GM18867 (cell line): Measurements from ENCODE around the gene GINS2.

Experiments used
- ATAC-seq: cut with Tn5 transposase; IDR thresholded peaks from one replicate; pipeline ENCODE4 v1.9.1; 2021; ENCODE audit warnings: mild to moderate bottlenecking, moderate library complexity; ENCODE audit not compliant: unreplicated experiment

Gene GINS2

DNA sequence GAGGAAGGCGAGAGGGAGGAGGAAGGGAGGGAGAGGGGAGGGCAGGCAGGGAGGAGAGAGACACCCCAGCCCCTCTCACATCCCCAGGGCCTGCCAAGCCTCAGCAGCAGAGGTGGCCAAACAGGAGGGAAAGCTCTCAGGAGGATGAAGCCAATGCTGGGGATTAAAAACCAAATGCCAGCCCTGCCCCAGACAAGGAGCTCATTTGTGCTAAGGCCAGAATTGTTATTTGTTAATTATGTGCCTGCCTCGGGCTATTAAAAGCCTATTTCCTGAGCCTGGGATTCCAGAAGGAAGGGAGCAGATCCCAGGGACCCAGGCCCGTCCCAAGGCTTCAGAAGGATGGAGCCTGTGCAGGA is 27.9 kb upstream of the GINS2 start:
- no peak for ATAC-seq

DNA sequence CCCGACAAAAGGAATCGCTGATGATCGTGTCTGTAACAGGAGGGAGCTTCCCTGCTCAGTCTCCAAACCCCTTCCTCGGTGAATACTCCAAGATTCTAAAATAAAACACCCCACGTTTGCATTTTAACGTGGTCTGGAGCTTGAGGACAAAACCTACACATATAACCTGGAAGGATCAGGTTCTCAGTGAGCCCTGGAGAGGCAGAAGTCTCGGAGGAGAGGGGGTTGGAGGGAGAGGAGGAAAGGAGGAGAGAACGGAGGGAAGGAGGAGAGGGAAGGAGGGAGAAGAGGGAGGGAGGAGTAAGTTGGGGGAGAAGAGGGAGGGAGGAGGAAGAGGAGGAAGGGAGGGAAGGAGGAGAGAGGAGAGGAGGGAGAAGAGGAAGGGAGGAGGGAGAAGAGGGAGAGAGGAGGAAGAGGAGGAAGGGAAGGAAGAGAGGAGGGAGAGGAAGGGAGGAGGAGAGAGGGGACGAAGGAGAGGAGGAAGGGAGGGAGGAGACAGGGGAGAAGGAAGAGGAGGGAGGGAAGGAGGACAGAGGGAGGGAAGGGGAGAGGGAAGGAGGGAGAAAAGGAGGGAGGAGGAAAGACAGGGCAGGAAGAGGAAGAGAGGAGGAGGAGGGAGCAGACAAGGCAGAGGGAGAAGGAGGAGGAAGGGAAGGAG is 27.4 kb upstream of the GINS2 start:
- ATAC-seq = no peak

DNA sequence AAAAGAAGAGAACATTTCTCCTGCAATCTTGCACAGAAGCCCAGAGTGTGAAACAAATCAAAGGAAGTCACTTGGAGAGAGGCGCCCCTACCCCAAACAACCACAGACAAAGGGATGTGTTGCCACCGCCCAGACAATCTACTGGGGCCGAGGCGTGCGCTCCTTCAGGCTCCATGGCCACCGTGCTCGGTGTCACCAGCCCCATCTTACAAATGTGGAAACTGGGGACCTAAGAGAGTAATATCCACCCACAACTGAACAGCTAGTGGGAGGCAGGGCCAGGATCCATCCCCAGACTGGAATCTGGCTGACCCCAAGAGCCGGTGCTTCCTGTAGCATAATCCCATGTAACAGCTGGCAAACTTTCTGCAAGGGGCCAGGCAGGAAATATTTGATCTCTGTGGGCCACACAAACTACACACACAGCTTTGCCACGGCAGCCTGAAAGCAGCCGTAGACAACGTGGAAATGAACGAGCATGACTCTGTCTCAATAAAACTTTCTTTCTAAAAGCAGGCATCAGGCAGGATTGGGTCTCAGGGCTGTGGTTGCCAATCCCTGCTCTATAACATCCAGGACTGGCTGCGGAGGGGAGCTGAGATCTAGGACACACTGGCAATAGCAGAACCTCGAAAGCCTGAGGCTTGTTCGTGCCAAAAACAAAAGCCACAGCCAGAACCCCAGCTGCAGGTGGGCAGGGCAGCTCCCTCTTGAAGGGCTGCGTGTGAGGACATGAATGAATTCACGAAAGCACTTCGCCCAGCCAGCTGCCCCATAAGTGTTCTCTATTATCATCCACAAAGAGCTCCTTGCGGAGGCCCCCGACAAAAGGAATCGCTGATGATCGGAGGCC is 26.6 kb upstream of the GINS2 start:
- ATAC-seq = no peak

DNA sequence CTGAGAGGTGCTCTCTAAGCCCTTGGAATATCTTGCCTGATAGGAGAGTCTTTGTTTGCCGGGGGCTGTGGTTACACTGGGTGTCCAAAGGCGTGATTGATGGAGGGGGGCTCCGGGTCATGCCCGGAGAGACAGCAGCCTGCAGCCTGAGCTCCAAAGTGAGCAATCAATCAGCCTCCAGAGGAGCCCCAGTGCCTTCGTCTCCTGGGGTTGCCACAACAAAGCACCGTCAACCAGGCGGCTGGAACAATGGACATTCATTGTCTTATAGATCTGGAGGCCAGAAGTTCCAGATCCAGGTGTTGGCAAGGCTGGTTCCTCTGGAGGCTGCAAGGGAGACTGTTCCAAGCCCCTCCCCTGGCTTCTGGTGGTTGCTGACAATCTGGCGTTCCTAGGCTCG is 24.0 kb upstream of the GINS2 start:
- ATAC-seq = no peak

DNA sequence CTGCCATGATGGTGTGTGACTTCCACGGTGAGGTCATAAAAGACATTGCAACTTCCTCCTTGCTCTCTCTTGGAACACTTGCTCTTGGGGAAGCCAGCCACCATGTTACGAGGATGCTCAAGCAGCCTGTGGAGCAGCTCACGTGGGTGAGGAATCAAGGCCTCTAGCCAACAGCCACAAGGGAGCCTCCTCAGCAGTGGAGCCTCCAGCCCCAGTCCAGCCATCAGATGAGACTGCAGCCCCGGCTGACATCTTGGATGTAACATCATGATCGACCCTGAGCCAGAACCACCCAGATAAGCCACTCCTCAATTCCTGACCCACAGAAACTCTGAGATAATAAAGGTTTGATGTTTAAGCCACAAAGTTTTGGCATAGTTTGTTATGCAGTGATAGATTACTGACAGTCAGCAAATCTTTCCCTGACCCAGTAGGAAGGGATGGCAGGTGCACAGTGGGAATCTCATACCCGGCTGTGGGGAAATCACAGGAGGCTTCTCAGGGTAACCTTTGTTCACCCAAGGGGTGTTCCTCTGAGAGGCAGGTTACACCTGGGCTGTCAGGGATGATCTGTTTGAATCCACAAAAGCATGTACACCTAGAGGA is 23.3 kb upstream of the GINS2 start:
- no peak for ATAC-seq

DNA sequence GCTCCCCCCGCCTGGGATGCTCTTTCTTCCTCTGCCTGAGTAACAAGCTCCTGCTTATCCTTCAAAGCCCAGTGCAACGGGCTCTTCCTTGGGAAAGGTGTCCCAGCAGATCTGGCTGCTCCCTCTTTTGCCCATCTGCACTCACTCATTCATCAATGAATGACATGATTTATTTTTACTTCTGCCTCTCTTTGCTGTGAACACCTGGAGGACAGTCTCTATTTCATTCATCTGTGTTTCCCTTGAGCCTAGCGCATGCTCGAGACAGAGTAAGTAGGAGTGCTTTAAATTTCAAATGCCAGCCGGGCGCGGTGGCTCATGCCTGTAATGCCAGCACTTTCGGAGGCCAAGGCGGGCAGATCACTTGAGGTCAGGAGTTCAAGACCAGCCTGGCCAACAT is 22.0 kb upstream of the GINS2 start:
- ATAC-seq = no peak

DNA sequence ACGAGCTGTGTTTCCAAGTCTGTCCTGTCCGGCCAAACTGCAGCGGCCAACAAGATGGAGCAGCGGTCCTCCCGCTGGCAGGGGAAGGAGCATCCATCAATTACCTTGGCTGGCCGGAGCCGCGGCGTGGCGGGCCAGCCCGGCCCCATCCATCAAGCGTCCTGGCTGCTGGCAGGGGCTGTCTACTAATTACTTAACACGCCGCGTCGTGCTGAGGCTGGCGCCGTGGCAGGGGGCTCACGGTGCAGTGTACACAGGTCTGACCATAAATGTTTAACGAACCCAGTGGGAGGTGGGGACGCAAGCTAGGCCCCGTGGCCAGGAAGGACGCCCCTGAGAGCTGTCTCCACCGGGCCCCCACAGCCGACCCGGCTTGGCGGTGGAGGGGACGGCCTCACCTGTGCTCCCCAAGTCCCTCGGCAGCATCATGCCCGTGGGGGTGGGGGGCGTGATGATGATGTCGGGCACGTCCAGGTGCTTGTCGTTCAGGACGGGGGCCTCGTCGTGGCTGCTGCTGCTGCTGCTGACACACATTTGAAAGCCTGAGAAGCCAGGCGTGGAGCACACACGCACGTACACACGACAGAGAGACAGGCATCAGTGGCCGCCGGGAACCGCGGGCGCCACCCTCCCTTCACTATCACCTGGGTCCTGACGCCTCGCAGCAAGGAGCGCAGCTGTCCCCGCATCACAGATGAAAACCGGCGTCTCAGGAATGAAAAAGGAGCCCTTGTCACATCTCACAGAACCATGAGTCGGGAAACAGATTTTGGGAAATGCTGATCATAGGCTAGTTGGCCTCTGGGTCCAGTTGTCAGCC is 21.2 kb upstream of the GINS2 start:
- no peak for ATAC-seq

DNA sequence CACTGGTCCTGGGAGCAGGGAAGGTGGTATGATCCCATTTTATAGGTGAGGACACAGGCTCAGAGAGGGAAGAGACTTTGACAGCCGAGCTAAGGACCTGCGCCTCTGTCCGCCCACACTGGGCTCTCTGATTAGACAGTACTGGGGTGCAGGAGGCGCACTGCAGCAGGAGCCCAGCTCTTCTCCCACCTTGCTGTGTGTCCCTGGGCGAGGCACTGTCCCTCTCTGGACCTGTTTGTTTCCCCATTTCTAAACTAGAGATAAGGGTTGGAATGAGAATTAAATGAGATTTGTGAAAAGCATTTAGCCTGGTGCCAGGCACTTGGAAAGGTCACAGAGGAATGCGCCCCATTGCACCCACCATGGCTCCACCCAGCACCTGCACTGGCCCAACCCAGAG is 19.6 kb upstream of the GINS2 start:
- no peak for ATAC-seq

DNA sequence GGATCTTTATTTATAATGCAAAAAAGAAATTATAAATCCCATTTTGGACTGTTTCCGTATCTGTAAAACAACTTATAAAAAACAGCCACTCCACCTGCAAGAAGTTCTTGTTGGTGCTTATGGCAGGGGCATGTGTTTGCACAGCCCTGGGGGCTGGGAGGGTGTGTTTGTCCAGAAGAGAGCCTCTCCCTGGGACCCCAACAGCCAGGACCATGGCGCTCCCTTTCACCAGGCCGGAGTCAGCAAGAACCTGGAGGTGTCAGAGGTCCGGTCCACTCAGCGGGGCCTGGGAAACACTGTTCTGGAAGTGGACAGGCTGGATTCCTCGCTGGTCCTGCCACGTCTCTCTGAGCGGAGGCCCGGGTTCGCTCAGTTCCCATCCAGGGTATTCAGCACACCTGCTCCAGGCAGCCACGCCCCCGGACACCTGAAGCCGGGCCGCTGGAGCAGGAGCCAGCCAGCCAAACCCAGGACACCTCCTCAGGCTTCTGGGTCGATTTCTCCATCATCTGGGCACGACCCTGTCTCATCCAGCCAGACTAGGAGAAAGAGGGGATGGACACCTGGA is 18.9 kb upstream of the GINS2 start:
- no peak for ATAC-seq

DNA sequence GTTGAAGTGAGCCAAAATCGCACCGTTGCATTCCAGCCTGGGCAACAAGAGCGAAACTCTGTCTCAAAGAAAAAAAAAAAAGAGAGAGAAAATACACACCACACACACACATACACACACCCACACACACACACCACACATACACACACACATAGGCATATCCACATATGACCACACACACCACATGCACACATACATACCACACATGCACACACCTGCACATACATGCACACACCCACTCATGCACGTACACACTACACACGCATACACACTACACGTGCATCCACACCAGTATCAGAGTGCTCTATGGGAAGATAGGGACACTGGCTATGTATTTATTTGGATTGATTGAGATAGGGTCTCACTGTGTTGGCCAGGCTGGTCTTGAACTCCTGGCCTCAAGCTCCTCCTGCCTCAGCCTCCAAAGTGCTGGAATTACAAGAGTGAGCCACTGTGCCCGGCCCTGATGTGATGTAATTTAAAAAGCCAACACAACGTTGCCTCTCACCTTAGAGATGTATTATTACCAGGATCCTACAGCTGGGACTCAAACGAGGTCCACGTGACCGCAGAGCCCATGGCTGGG is 17.8 kb upstream of the GINS2 start:
- no peak for ATAC-seq

DNA sequence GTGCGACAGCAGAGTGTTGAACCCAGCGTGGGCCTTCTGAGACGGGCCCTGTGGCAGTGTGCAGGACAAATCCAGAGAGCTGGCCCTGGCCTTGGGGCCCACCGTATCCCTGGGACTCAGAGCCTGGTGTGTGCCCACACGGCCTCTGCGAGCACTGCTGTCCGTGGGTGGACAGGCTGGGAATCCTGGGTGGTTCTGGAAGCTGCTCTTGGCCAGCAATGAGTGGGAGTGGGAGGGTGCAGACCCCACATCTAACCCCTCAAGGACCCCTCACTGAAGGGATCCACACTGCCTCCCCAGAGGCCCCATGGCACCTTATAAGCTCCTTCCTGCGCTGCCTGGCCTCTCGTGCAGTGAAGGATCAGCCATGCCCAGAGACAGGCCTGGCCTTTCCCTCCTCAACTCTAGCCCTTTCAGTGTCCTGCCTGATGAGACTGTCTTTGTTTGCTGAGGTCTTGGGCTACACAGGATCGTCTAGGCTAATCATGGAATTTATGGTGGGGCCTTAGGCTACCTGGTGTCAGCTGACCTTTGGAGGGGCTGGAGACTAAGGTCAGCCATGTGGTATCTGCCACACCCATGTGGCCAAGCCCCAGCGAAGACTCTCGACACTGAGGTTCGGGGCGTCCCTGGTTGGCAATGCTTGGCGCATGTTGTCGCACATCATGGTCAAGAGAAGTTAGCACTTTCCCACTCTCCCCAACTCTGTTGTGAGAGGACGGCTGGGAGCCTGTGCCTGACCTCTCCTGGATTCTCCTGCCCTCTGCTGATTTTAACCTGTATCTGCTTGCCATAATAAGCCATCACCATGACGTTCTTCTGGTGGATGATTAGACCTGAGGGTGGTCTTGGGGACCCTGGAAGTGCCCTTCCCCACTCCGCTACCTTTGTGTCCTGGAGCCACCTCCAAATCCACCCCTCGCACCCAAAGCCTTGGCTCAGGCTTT is 16.4 kb upstream of the GINS2 start:
- no peak for ATAC-seq

DNA sequence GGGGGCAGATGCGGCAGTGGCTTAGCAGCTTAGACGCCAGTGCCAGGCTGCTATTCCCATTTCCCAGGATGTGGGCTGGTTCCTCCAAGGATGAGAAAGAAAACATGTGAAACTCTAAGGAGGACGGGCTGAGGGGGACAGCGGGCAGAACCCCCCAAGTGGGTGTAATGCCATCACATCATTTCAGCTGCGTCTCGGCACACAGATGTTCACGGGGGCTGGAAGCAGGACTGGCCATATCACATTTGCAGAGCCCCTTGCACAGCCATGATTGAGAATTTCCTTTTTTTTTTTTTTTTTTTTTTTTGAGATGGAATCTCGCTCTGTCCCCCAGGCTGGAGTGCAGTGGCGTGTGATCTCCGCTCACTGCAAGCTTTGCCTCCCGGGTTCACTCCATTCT is 15.3 kb upstream of the GINS2 start:
- no peak for ATAC-seq

DNA sequence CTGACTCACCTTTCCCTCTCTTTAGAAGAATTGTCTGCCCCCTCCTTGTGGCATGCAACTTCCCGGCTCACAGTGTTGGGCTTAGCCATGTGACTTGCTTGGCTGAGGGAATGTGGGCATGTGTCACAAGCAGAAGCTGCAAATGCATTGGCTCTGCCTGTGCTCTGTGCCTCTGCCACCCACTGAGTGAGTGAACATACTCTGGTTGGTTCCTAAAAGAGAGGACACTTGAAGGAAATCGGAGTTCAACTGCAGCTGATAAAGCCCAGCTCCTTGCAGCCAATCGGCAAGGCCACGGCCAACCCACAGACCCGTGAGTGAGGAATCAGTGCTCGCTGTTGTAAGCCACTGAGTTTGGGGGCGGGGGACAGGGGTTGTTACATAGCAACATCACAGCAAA is 10.9 kb upstream of the GINS2 start:
- no peak for ATAC-seq

DNA sequence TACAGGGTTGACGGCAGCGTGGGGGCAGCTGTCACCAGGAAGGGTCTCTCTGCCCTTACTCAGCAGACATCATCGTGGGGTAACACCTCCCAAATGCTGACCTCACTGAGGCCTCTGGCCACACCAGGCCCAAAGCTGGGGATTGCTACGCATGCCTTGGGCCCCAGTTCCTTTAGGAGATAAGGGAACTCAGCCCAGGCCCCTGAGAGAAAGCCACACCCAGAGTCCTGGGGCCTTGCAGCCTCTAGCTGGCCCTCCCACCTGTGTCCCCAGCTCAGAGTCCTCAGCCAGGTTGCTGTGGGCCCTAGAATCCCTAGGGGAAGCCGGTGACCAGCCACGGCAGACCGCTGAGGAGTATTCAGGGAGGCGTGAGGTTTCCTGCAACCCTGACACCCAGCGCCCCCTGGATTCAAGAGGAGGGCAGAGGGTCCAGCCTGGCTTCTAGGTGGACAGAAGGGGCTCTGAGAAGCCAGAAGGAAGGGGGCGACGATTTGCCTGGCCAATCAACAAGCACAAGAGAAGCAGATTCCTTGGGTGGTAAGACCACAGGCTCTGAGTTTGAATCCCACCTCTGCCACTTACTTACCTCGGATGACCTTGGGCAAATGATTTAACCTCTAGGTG is 10.3 kb upstream of the GINS2 start:
- no peak for ATAC-seq

DNA sequence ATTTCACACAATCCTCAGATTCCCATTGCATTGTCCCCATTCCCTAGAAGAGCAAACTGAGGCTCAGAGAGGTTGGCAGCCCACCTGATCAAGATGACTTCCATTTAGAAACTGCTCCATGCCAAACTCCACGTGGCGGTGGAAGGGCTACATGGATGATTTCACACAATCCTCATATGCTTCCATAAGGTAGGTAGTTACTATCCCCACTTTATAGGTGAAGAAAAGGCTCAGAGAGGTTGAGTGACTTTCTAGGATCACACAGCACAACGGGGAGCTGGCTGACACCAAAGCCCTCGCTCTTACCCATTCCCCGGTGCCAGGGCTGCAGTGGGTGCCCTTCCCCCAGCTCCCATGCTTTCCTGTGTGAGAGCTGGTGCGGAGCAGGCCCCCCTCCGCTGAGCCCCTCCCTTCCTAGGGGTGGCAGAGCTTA is 9.7 kb upstream of the GINS2 start:
- ATAC-seq = no peak

DNA sequence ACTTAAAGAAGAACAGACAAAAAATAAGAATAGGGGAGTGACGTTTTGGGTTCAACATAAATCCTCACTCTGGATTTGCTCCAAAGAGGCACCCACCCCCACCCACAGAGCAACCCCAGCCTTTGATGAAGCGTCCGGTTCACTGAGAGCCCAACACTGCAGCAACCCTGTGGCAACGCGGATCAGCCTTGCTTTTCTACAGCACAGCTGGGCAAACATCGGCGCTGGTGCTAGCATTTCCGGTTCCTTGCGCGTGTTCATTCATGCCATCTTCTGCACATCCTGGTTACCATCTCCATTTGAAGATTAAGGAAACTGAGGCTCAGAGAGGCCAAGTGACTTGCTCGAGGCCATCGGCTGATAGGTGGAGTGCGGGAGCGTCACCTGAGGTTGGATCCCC is 8.7 kb upstream of the GINS2 start:
- ATAC-seq = no peak

DNA sequence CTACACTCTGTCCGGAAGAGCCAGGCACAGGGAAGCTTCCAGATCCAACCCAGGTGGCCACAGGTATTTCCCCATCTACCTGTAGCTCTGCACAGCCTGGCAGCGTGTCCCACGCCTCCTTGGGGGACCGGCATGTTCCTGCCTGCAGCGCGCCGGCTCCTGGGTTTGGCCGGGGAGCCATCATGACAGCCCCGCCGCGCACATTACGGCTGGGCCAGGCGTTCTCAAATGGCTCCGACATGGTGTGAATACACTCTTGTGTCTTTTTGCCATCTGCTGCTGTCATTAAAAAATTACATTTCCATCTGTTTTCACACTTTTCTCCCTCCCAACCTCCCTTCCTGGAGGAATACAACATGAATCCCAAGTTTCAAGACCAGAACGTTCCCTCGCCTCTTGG is 8.0 kb upstream of the GINS2 start:
- ATAC-seq = no peak

DNA sequence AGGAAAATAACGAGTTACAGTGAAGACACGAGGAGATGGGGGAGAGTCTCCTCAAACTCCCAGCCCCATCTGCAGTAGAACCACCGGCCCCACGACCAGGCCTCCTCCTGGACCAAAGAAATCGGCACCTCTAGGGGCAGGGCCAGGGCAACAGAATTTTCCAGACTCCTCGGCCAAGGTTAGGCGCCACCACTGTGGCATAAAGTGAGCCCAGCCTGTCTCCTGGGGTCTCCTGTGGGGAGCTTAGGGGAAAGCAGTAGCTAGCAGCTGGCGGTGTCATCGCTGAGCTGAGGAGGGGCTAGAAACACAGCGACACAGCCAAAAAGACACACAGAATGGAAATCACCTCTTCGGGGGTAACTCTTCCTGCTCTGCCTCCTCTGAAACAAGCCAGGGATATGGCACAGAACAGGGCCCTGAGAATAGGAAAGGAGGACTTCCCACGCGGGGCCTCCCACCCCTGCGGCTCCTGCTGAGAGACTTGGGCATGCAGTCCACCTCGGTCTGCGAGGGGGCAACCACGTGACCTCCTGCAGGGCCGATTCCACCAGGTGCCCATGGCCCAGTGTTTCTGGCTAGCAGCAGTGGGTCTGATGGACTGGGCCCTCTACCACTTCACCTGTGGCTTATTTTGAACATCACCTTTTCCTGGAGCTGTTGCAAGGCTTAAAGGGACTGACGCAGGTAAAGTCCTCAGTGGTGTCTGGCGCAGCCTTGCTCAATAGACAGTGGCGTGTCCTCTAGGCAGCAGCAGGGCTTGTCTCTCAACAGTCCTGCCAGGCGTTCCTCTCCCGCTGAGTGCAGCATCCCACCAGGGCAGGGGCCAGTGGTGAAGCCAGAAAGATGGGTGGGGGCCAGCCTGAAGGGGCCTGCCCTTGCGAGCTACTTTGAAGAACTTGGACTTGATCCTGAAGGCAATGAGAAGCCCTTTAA is 6.7 kb upstream of the GINS2 start:
- no peak for ATAC-seq
